Measurements from ENCODE around the gene AP3D1.

AP3D1 gene

GRCh38 chr19:2064788-2065524 lies 86.4 kb downstream of the AP3D1 start:
- H3K27ac ChIP-seq (ENCODE audit: low read length), result no peak overlapping the region
- no peaks in the 10 kb centered on the region for H4K20me1 ChIP-seq (ENCODE audit: insufficient read depth, low read length)
- no peak overlapping the region for H3K4me3 ChIP-seq (ENCODE audit: low read length)
- H3K36me3 ChIP-seq (replicated peaks; ENCODE audit: low read depth, low read length), result peaks cover 7% of the 10 kb centered on the region
- no peak for TF ChIP-seq EZH2phosphoT487 (IDR thresholded peaks at IDR 0.05; ENCODE audit: low read depth)
- TF ChIP-seq CTCF (IDR thresholded peaks at IDR 0.05; ENCODE audit: low read depth, low read length), result no peak
- H3K9ac ChIP-seq (ENCODE audit: low read length), result no peak overlapping the region
- H3K4me1 ChIP-seq (ENCODE audit: low read length), result peaks cover 23% of the 10 kb centered on the region
- no peaks in the 10 kb centered on the region for H3K27me3 ChIP-seq (ENCODE audit: low read depth, low read length)
- no peak overlapping the region for H2AFZ ChIP-seq (ENCODE audit: low read depth, low read length)
- H3K9me3 ChIP-seq (ENCODE audit: insufficient read depth, low read length), result no peaks in the 10 kb centered on the region
- peaks cover 17% of the 10 kb centered on the region; the same call in 1 of the 2 replicates for H3K79me2 ChIP-seq (ENCODE audit: low read length)
- H3K4me2 ChIP-seq (ENCODE audit: low read length), result no peak overlapping the region

GRCh38 chr19:2064395-2064787 lies 87.0 kb downstream of the AP3D1 start:
- no peak overlapping the region for H3K27ac ChIP-seq (ENCODE audit: low read length)
- H2AFZ ChIP-seq (ENCODE audit: low read depth, low read length), result no peak overlapping the region
- H3K27me3 ChIP-seq (ENCODE audit: low read depth, low read length), result no peaks in the 10 kb centered on the region
- no peak overlapping the region for H3K4me3 ChIP-seq (ENCODE audit: low read length)
- H3K9ac ChIP-seq (ENCODE audit: low read length), result no peak overlapping the region
- TF ChIP-seq EZH2phosphoT487 (IDR thresholded peaks at IDR 0.05; ENCODE audit: low read depth), result no peak
- no peak for TF ChIP-seq CTCF (IDR thresholded peaks at IDR 0.05; ENCODE audit: low read depth, low read length)
- H3K4me1 ChIP-seq (ENCODE audit: low read length), result peaks cover 29% of the 10 kb centered on the region
- peaks cover 6% of the 10 kb centered on the region for H3K36me3 ChIP-seq (replicated peaks; ENCODE audit: low read depth, low read length)
- H3K4me2 ChIP-seq (ENCODE audit: low read length), result no peak overlapping the region
- peaks cover 22% of the 10 kb centered on the region; the same call in 1 of the 2 replicates for H3K79me2 ChIP-seq (ENCODE audit: low read length)
- H4K20me1 ChIP-seq (ENCODE audit: insufficient read depth, low read length), result no peaks in the 10 kb centered on the region
- no peaks in the 10 kb centered on the region for H3K9me3 ChIP-seq (ENCODE audit: insufficient read depth, low read length)

DNA sequence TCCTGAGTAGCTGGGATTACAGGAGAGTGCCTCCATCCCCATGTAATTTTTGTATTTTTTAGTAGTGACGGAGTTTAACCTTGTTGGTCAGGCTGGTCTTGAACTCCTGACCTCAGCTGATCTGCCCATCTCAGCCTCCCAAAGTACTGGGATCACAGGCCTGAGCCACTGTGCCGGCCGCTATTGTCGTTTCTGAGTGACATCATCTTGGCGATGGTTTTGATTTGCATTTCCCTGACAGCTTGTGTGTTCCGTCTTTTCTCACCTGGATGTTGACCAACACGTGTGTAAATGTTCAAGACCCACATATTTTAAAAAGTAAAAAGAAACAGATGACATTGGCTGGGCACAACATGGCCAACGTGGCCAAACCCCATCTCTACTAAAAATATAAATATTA lies 87.5 kb downstream of the AP3D1 start:
- Histone ChIP-seq H3K9ac (ENCODE audit: low read length) (no peak overlapping the region), H3K4me3 (ENCODE audit: low read length) (no peak overlapping the region), H2AFZ (ENCODE audit: low read depth, low read length) (no peak overlapping the region)

More for the DNA sequence above, 87.5 kb downstream of the AP3D1 start:
- Histone ChIP-seq H3K9me3 (ENCODE audit: insufficient read depth, low read length) (no peaks in the 10 kb centered on the region), H4K20me1 (ENCODE audit: insufficient read depth, low read length) (no peaks in the 10 kb centered on the region), H3K27ac (ENCODE audit: low read length) (no peak overlapping the region), H3K4me2 (ENCODE audit: low read length) (no peak overlapping the region), H3K36me3 (replicated peaks; ENCODE audit: low read depth, low read length) (peaks cover under 1% of the 10 kb centered on the region), H3K79me2 (ENCODE audit: low read length) (peaks cover 24% of the 10 kb centered on the region; the same call in 1 of the 2 replicates), H3K4me1 (ENCODE audit: low read length) (peaks cover 35% of the 10 kb centered on the region), H3K27me3 (ENCODE audit: low read depth, low read length) (no peaks in the 10 kb centered on the region)
- TF ChIP-seq EZH2phosphoT487 (IDR thresholded peaks at IDR 0.05; ENCODE audit: low read depth) (no peak), CTCF (IDR thresholded peaks at IDR 0.05; ENCODE audit: low read depth, low read length) (no peak)

All from OCI-LY3 (cell line).